ENCODE measurements around the gene TPRN. TPM values are rescaled to one million over a fixed set of nuclear protein-coding genes. Genes with fewer than 3 reads are reported as not detected.
A peak's percentile ranks its signal among the peaks of the same experiment; 100 is the strongest.

The TPRN gene, protein sequence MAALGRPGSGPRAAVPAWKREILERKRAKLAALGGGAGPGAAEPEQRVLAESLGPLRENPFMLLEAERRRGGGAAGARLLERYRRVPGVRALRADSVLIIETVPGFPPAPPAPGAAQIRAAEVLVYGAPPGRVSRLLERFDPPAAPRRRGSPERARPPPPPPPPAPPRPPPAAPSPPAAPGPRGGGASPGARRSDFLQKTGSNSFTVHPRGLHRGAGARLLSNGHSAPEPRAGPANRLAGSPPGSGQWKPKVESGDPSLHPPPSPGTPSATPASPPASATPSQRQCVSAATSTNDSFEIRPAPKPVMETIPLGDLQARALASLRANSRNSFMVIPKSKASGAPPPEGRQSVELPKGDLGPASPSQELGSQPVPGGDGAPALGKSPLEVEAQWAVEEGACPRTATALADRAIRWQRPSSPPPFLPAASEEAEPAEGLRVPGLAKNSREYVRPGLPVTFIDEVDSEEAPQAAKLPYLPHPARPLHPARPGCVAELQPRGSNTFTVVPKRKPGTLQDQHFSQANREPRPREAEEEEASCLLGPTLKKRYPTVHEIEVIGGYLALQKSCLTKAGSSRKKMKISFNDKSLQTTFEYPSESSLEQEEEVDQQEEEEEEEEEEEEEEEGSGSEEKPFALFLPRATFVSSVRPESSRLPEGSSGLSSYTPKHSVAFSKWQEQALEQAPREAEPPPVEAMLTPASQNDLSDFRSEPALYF
- total RNA-seq (2022) (18.3 and 20.3 TPM in 2 replicates), Bru-seq, nascent RNA (percentile 38 among the genes with signal in this experiment), BruChase-seq, experiment 1, labeled RNA remaining after a 6-hour chase (percentile 54 among the genes with signal in this experiment), BruChase-seq, experiment 2, labeled RNA remaining after a 2-hour chase (percentile 57 among the genes with signal in this experiment)
- long read RNA-seq, partial matches to known transcripts, result 5 of 9 reads
- long read RNA-seq, other reads (novel, unspliced or antisense), result 0 of 9 reads

DNA sequence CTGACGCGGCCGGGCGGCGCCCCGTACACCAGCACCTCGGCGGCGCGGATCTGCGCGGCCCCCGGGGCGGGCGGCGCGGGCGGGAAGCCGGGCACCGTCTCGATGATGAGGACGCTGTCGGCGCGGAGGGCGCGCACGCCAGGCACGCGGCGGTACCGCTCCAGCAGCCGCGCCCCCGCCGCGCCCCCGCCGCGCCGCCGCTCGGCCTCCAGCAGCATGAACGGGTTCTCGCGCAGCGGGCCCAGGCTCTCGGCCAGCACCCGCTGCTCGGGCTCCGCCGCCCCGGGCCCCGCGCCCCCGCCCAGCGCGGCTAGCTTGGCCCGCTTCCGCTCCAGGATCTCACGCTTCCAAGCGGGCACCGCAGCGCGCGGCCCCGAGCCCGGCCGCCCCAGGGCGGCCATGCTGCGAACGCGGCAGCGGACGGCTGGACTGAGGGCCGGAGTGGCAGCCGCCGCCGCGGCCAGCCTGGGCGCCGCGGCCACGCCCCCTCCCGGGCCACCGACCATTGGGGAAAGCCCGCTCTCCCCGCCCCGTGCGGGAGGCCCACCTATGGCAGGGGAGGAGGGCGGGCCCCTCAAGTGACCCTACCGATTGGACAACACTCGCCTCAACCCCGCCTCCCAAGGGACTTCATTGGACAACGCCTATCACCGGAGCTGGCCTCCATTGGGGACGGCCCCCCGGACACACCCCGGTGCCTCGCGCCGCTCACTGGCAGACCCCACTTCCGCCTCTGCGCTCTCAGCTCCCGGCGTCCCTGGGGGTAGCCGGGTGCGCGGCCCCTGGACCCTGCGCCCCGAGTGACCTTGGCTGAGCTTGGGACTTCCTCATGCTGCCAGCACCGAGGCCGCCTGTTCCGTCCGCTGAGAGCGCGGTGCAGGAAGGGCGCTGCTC, at the start of gene TPRN:
Gene TPRN, minus strand, starts transcription at position 431 of the 894 bp plus-strand sequence. Its CDS starts 30 bp downstream, at position 401.
- Mint-ChIP-seq H3K27me3 (ENCODE audit: unreplicated experiment) (no peaks in the 10 kb centered on the region), H3K4me1 (ENCODE audit: low read depth, unreplicated experiment) (peaks cover 20% of the 10 kb centered on the region), H3K27ac (ENCODE audit: unreplicated experiment) (peak within 1 kb of the TSS; percentile 73), H3K4me3 (ENCODE audit: low read depth, unreplicated experiment) (peak within 1 kb of the TSS; percentile 77), H3K9me3 (ENCODE audit: low read depth, unreplicated experiment) (no peaks in the 10 kb centered on the region), H3K36me3 (ENCODE audit: insufficient read depth, unreplicated experiment) (peaks cover 52% of the 10 kb centered on the region)
- no TSS peak for BruUV-seq (replicated peaks)
- intact Hi-C loops (cut with micrococcal nuclease; ENCODE audit: unreplicated experiment), result no loop called here
- TF ChIP-seq, protein P1, sequence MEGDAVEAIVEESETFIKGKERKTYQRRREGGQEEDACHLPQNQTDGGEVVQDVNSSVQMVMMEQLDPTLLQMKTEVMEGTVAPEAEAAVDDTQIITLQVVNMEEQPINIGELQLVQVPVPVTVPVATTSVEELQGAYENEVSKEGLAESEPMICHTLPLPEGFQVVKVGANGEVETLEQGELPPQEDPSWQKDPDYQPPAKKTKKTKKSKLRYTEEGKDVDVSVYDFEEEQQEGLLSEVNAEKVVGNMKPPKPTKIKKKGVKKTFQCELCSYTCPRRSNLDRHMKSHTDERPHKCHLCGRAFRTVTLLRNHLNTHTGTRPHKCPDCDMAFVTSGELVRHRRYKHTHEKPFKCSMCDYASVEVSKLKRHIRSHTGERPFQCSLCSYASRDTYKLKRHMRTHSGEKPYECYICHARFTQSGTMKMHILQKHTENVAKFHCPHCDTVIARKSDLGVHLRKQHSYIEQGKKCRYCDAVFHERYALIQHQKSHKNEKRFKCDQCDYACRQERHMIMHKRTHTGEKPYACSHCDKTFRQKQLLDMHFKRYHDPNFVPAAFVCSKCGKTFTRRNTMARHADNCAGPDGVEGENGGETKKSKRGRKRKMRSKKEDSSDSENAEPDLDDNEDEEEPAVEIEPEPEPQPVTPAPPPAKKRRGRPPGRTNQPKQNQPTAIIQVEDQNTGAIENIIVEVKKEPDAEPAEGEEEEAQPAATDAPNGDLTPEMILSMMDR (IDR thresholded peaks at IDR 0.05; ENCODE audit: unreplicated experiment), result no peak
- CTCF ChIA-PET, result interaction anchor here (0.6 to 1.0 kb wide), 2 partner anchors 22 to 104 kb away, joined by 3 to 4 read pairs; no protein-coding TSS in a partner anchor
- DNase-seq, result peak; percentile 98

DNA sequence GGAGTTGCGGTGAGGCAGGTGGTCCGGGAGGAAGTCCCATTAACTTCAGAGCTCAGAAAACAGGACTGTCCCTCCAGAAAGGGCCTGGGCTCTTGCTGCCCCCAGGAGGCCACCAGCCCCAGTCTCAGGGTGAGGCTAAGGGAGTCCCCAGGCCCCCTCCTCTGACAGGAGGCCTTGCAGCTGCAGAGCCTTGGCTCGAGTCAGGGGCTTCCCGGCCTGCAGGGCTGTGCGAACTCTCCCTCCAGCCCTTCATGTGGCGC, 47.3 kb upstream of the TPRN start:
- H3K36me3 Mint-ChIP-seq (ENCODE audit: insufficient read depth, unreplicated experiment), result peaks cover 36% of the 10 kb centered on the region
- no peak overlapping the region for H3K27ac Mint-ChIP-seq (ENCODE audit: unreplicated experiment)
- H3K9me3 Mint-ChIP-seq (ENCODE audit: low read depth, unreplicated experiment), result no peaks in the 10 kb centered on the region
- BruUV-seq (replicated peaks), result no TSS peak
- no peaks in the 10 kb centered on the region for H3K27me3 Mint-ChIP-seq (ENCODE audit: unreplicated experiment)
- H3K4me3 Mint-ChIP-seq (ENCODE audit: low read depth, unreplicated experiment), result no peak overlapping the region
- peaks cover 9% of the 10 kb centered on the region for H3K4me1 Mint-ChIP-seq (ENCODE audit: low read depth, unreplicated experiment)
- TF ChIP-seq, protein P1 (IDR thresholded peaks at IDR 0.05; ENCODE audit: unreplicated experiment), result no peak
- DNase-seq, result no peak
- CTCF ChIA-PET, result no interaction called here
- intact Hi-C loops (cut with micrococcal nuclease; ENCODE audit: unreplicated experiment), result no loop called here

DNA sequence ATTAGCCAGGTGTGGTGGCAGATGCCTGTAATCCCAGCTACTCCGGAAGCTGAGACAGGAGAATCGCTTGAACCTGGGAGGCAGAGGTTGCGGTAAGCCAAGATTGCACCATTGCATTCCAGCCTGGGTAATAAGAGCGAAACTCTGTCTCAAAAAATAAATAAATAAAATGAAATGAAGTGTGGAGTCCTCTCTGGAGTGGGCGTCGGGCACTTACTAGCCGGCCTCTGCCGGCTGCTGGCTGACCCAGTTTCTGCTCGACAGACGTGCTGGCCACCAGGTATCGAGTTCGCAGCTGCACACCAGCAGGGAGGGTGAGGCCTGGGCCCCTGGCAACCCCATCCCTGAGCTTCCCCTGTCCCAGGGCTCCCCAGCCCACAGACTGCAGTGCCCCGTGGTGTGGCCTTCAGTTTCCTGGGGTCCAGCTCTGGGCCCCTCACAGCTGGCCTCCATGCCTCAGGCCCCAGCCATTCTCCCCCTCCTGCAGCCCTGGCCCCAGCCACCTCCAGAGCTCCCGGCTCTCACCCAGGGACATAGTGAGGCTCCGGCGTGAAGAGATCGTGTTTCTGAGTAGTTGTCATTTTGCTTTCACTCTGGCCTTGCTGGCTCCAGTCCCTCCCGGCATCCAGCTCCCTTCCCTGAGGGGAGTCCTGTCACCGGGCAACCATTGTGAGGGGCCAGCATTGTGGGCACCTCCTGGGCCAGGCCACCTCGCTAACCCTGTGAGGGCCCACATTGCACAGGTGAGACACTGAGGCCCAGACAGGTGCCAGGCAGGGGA, 46.8 kb upstream of the TPRN start:
- no TSS peak for BruUV-seq (replicated peaks)
- intact Hi-C loops (cut with micrococcal nuclease; ENCODE audit: unreplicated experiment), result no loop called here
- peaks cover 9% of the 10 kb centered on the region for H3K4me1 Mint-ChIP-seq (ENCODE audit: low read depth, unreplicated experiment)

More for the DNA sequence above, 46.8 kb upstream of the TPRN start:
- CTCF ChIA-PET, result no interaction called here
- Mint-ChIP-seq H3K27ac (ENCODE audit: unreplicated experiment) (no peak overlapping the region), H3K4me3 (ENCODE audit: low read depth, unreplicated experiment) (no peak overlapping the region), H3K9me3 (ENCODE audit: low read depth, unreplicated experiment) (no peaks in the 10 kb centered on the region), H3K27me3 (ENCODE audit: unreplicated experiment) (no peaks in the 10 kb centered on the region), H3K36me3 (ENCODE audit: insufficient read depth, unreplicated experiment) (peaks cover 41% of the 10 kb centered on the region)
- TF ChIP-seq, protein P1 (IDR thresholded peaks at IDR 0.05; ENCODE audit: unreplicated experiment), result no peak
- DNase-seq, result no peak
